Eye (tissue), 1 donor: ENCODE data around the gene LELP1.

Experiments used
- DNase-seq: peaks from one replicate; pipeline ENCODE4 v3.0.0-alpha.2; 2015

The LELP1 gene

GRCh38 chr1:153229076-153229829, 26.0 kb downstream of the LELP1 start:
- peak; percentile 62 for DNase-seq

GRCh38 chr1:153231363-153231762, 28.1 kb downstream of the LELP1 start:
- no peak for DNase-seq

- DNase-seq: no peak
Observed at GRCh38 chr1:153231785-153232184, 28.6 kb downstream of the LELP1 start.

GRCh38 chr1:153232553-153232952, 29.3 kb downstream of the LELP1 start:
- no peak for DNase-seq

- DNase-seq: no peak
Observed at GRCh38 chr1:153233448-153233847, 30.2 kb downstream of the LELP1 start.

- DNase-seq: peak; percentile 36
Observed at GRCh38 chr1:153238527-153238926, 35.3 kb downstream of the LELP1 start.

GRCh38 chr1:153242160-153242559, 38.9 kb downstream of the LELP1 start:
- no peak for DNase-seq

- DNase-seq: no peak
Observed at GRCh38 chr1:153245466-153245865, 42.2 kb downstream of the LELP1 start.

GRCh38 chr1:153246018-153246417, 42.8 kb downstream of the LELP1 start:
- DNase-seq: no peak

- DNase-seq: no peak
Observed at GRCh38 chr1:153246825-153247224, 43.6 kb downstream of the LELP1 start.

GRCh38 chr1:153248176-153248879, 45.1 kb downstream of the LELP1 start:
- no peak for DNase-seq

GRCh38 chr1:153250166-153250565, 46.9 kb downstream of the LELP1 start:
- DNase-seq: no peak

GRCh38 chr1:153251087-153251486, 47.9 kb downstream of the LELP1 start:
- no peak for DNase-seq

GRCh38 chr1:153251562-153251961, 48.3 kb downstream of the LELP1 start:
- no peak for DNase-seq

GRCh38 chr1:153251988-153252387, 48.8 kb downstream of the LELP1 start:
- no peak for DNase-seq

GRCh38 chr1:153253076-153253475, 49.8 kb downstream of the LELP1 start:
- DNase-seq: no peak

- DNase-seq: no peak
Observed at GRCh38 chr1:153253693-153254092, 50.5 kb downstream of the LELP1 start.
